ENCODE results near the gene ZNF571. TPM values are rescaled to one million over a fixed set of nuclear protein-coding genes. Genes with fewer than 3 reads are reported as not detected.

ZNF571 gene
- polyA plus RNA-seq, 1 experiment, result 2.2 TPM

- no peak overlapping the region for H3K4me3 ChIP-seq (ENCODE audit: low read depth, low read length)
- H3K9me3 ChIP-seq (ENCODE audit: control insufficient read depth, insufficient read depth, low read length), result peaks cover 39% of the 10 kb centered on the region
- H3K27ac ChIP-seq (ENCODE audit: low read depth, low read length), result no peak overlapping the region
- no peaks in the 10 kb centered on the region for H3K27me3 ChIP-seq (ENCODE audit: control insufficient read depth, insufficient read depth, low read length)
- DNase-seq (ENCODE audit: low read depth, low spot score), result no peak
- no peak for TF ChIP-seq CTCF (IDR thresholded peaks at IDR 0.05; ENCODE audit: low read depth, low read length)
- CTCF ChIA-PET, result no interaction called here
- POLR2A ChIA-PET, result no interaction called here
Observed at GRCh38 chr19:37583340-37583739, 11.3 kb downstream of the ZNF571 start.

DNA sequence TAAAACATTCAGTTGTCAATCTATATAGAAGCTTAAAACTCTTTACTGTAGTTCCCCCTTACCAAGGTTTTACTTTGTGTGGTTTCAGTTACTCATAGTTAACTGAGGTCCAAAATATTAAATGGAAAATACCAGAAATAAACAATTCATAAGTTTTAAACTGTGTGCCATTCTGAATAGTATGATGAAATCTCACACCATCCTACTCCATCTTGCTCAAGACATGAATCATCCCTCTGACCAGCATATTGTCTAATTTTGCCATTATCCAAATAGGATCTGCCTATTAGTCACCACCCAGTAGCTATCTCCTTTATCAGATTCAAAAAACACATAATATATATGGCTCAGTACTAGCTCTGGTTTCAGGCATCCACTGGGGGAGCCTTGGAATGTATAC lies 22.4 kb downstream of the ZNF571 start:
- CTCF ChIA-PET, result no interaction called here

DNA sequence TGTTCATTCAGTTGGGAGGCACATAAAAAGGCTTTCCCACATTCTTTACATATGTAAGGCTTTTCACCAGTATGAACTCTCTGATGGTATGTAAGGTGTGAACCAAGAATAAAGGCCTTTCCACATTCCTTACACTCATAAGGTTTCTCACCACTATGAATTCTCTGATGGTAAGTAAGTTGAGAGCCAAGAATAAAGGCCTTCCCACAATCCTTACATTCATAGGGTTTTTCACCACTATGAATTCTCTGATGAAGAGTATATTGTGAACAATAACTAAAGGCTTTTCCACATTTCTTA lies 29.3 kb downstream of the ZNF571 start:
- no peaks in the 10 kb centered on the region for H3K27me3 ChIP-seq (ENCODE audit: control insufficient read depth, insufficient read depth, low read length)
- DNase-seq (ENCODE audit: low read depth, low spot score), result no peak
- no peak overlapping the region for H3K27ac ChIP-seq (ENCODE audit: low read depth, low read length)
- POLR2A ChIA-PET, result no interaction called here
- no peak overlapping the region for H3K4me3 ChIP-seq (ENCODE audit: low read depth, low read length)
- CTCF ChIA-PET, result no interaction called here
- peaks cover 37% of the 10 kb centered on the region for H3K9me3 ChIP-seq (ENCODE audit: control insufficient read depth, insufficient read depth, low read length)
- no peak for TF ChIP-seq CTCF (IDR thresholded peaks at IDR 0.05; ENCODE audit: low read depth, low read length)

More for the DNA sequence above, 22.4 kb downstream of the ZNF571 start:
- DNase-seq (ENCODE audit: low read depth, low spot score), result no peak
- no peaks in the 10 kb centered on the region for H3K27me3 ChIP-seq (ENCODE audit: control insufficient read depth, insufficient read depth, low read length)
- H3K27ac ChIP-seq (ENCODE audit: low read depth, low read length), result no peak overlapping the region
- POLR2A ChIA-PET, result no interaction called here
- no peak overlapping the region for H3K4me3 ChIP-seq (ENCODE audit: low read depth, low read length)
- H3K9me3 ChIP-seq (ENCODE audit: control insufficient read depth, insufficient read depth, low read length), result peaks cover 28% of the 10 kb centered on the region
- no peak for TF ChIP-seq CTCF (IDR thresholded peaks at IDR 0.05; ENCODE audit: low read depth, low read length)

DNA sequence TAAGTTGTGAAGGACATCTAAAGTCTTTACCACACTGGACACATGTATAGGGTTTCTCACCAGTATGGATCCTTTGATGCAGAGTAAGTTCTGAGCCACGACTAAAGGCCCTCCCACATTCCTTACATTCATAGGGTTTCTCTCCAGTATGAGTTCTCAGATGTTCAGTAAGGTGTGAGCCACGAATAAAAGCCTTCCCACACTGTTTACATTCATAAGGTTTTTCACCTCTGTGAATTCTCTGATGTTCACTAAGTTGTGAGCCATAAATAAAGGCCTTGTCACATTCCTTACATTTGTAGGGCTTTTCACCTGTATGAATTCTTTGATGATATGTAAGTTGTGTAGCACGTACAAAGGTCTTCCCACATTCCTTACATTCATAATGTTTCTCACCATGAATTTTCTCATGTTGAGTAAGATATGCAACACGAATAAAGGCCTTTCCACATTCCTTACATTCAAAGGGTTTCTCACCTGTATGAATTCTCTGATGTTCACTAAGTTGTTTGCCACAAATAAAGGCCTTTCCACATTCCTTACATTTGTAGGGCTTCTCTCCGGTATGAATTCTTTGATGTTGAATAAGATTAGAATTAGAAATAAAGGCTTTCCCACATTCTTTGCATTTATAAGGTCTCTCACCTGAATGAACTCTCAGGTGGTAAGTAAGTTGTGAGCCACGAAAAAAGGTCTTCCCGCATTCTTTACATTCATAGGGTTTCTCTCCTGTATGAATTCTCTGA lies 29.8 kb downstream of the ZNF571 start:
- Histone ChIP-seq H3K9me3 (ENCODE audit: control insufficient read depth, insufficient read depth, low read length) (peaks cover 37% of the 10 kb centered on the region), H3K4me3 (ENCODE audit: low read depth, low read length) (no peak overlapping the region), H3K27ac (ENCODE audit: low read depth, low read length) (no peak overlapping the region), H3K27me3 (ENCODE audit: control insufficient read depth, insufficient read depth, low read length) (no peaks in the 10 kb centered on the region)
- CTCF ChIA-PET, result no interaction called here
- TF ChIP-seq CTCF (IDR thresholded peaks at IDR 0.05; ENCODE audit: low read depth, low read length), result no peak
- no peak for DNase-seq (ENCODE audit: low read depth, low spot score)
- POLR2A ChIA-PET, result no interaction called here

GRCh38 chr19:37563518-37563917 lies 31.1 kb downstream of the ZNF571 start:
- ChIA-PET POLR2A (no interaction called here), CTCF (no interaction called here)
- Histone ChIP-seq H3K9me3 (ENCODE audit: control insufficient read depth, insufficient read depth, low read length) (peaks cover 34% of the 10 kb centered on the region), H3K4me3 (ENCODE audit: low read depth, low read length) (no peak overlapping the region), H3K27ac (ENCODE audit: low read depth, low read length) (no peak overlapping the region), H3K27me3 (ENCODE audit: control insufficient read depth, insufficient read depth, low read length) (no peaks in the 10 kb centered on the region)
- DNase-seq (ENCODE audit: low read depth, low spot score), result no peak
- TF ChIP-seq CTCF (IDR thresholded peaks at IDR 0.05; ENCODE audit: low read depth, low read length), result no peak

All from AG04450 (cell line).